Sciatic nerve (tissue), 2 donors: Measurements from ENCODE around the gene CA10. TPM values are rescaled to one million over a fixed set of nuclear protein-coding genes. Genes with fewer than 3 reads are reported as not detected.

Source experiments
- ATAC-seq: fragments of 200-7000 bp; cut with Tn5 transposase; one replicate; pipeline ENCODE4 v1.9.1; 2020; ENCODE audit warnings: mild to moderate bottlenecking, moderate library complexity
- DNase-seq: peaks from one replicate; pipeline ENCODE4 v3.0.0-alpha.2; 2020; ENCODE audit warnings: low spot score
- intact Hi-C: fragments of 100-400 bp; cut with DNase I; formaldehyde crosslinking; loops from one replicate; pipeline ENCODE4 v1.14.2; 2022
- total RNA-seq: library from RNA; stranded (reverse); fragmentation: NEBNext Ultra II Directional; extraction: Animal tissue kit (Norgen Biotek cat#: 25700); gene quantifications from one replicate; pipeline ENCODE4 v1.2.1, GENCODE V29; 2021
- donor health status: DM: no; HTN: no; CAD: no.
- donor health status: DM: no; HTN: no; CAD: no.

Gene CA10
- total RNA-seq, 1 donor from 2014 or later: not detected

GRCh38 chr17:52071712-52072111 is 86.8 kb downstream of the CA10 start:
- intact Hi-C loops: no loop called here
- ATAC-seq: no peak
- DNase-seq: no peak

DNA sequence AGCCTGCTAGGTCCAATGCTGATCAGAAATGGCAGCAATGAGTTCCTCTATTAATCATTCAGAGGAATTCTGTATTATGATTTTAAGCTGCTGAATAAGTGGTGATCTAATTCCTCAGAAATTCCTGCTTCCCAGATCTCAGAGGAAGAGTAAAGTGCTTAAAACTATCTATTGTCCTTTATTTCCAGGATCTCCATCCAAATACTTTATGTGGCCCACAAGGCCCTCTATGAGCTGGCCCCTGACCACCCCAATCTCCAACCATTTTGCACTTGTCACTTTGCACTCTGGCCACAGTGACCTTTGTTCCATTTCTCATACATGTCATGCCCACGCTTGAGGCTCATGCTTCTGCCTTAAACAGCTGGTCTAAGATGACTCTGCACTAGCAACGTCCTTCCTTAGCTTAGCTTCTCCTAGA is 93.7 kb downstream of the CA10 start:
- DNase-seq (no peak), ATAC-seq (no peak)
- intact Hi-C loops: loop anchor here (5.0 kb wide), 1 partner anchor 1658 kb away; no protein-coding TSS in a partner anchor

DNA sequence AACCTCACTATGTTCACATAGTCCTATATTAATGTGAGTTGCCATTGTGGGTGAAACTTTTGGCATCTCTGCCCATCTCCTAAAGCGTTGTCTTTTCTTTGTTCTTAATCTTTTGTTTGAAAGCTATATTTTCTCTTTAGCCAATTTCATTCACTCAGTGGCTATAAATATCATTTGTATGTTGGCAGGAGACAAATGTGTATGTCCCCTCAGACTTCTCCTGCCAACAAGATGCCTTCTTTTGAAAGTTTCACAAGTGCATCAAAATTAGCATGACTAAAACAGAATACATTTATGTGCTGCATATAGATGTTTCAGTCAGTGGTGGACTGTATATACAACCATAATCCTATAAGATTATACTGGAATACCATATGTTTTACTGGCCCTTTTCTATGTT is 109.0 kb downstream of the CA10 start:
- no peak for ATAC-seq
- DNase-seq: no peak
- intact Hi-C loops: no loop called here

DNA sequence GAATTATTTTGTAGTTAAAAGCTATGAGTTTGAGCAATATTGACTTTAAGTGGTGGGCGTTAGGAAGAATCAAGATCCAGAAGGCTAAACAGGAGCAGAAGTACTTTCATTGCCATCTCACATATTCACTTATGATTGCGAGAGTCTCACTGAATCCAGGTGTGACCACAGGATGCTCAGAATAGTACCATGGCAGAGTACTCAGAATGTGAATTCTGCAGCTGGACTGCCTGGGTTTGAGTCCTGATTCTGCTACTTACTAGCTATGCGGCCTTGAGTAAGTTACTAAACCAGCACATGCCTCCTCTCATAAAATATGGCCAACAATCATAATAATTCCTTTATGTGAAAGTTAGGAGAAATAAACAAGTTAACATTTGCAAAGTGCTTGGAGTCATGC is 109.5 kb downstream of the CA10 start:
- DNase-seq: no peak
- intact Hi-C loops: no loop called here
- ATAC-seq: no peak

DNA sequence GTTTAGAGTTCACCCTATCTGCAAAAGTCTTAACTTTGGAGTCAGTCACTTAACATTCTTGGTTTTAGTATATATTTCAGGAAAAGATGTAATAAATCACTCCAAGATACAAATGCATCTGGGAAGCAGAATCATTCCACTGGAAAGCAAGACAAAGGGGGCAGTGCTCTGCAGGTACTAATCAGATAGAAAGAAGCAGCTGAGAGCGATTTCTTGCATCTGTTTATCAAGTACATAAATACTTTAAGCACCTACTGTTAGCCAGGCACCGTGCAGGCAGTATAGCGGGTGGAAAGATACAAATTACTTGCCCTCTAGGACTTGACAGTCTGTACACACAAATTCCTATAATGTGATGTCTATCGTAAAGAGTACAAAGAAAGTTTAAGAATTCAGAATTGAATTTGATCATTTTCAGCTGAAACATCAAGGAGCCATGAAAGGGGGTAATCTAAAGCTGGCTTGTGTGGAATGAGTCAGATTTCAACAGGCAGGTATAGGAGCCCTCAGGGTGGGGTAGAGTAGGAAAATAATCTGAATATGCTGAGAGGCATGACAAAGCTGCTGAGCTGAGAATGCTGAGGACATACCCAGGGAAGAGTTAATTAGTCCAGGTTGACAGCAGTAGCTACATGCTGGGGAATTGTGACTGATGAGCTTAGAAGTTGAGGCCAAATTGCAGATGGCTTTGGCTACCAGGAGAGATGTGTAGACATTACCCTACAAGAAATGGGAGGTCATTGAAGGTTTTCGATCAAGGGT is 110.2 kb downstream of the CA10 start:
- no peak for DNase-seq
- no peak for ATAC-seq
- intact Hi-C loops: no loop called here

GRCh38 chr17:52047086-52047485 is 111.4 kb downstream of the CA10 start:
- DNase-seq: no peak
- ATAC-seq: no peak
- intact Hi-C loops: no loop called here

DNA sequence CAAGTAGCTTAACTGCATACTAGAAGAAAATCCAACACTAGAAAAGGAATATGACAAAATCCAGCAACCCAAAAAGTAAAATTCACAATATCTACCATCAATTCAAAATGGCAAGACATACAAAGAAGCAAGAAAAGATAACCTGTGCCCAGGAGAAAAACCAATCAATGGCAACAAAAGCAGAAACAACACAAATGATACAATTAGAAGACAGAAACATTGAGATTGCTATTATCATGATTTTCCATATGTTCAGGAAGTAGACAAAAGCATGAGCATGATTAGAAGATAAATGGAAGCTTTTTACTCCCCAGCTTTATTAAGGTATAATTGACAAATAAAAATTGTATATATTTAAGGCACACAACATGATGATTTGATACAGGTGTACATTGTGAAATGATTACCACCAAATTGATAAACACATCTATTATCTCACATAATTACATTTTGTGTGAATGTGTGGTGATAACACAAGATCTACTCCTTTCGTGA is 117.3 kb downstream of the CA10 start:
- DNase-seq (no peak), ATAC-seq (no peak)
- intact Hi-C loops: no loop called here

DNA sequence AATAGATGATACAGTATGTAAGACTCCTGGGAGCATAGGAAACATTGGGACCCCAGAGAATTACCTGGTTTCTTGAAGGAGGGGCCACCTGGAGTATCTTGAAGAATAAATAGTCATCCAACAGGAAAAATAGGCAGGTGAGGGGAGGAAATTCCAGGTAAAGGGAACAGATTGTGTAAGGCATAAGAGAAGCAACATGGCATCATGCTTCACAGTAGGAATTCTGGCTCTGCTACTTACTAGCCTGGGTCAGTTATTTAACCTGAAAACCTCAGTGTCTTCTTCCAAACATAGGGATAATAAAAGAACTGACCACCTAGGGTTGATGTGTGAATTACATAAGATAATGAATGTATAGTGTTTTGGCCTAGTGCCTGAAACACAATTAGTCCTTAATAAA is 122.1 kb downstream of the CA10 start:
- no peak for ATAC-seq
- no peak for DNase-seq
- intact Hi-C loops: no loop called here

DNA sequence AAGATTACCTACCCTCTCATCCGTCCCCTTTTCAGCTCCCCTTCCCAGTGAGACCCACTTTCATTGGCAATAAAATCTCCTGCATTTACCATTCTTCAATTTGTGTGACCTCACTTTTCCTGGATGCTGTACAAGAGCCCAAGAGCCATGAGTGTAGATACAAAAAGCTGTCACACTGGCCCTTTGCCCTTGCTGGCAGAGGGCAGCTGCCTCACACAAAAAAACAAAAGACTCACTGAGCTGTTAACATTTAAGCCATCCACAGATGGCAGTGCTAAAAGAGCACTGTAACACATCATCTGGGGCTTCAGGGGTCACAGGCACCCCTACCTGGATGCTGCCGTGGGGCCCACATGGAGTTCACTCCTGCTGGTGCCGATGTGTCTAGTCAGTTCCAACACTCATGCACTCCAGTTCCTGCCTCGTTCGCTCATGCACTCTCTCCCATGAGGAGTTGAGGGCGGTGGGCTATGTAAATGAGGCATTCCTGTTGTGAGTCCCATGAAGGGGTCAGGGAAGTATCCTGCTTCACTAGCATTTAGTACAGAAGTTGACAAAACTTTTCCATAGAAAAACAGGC is 123.1 kb downstream of the CA10 start:
- DNase-seq (no peak), ATAC-seq (no peak)
- intact Hi-C loops: no loop called here

DNA sequence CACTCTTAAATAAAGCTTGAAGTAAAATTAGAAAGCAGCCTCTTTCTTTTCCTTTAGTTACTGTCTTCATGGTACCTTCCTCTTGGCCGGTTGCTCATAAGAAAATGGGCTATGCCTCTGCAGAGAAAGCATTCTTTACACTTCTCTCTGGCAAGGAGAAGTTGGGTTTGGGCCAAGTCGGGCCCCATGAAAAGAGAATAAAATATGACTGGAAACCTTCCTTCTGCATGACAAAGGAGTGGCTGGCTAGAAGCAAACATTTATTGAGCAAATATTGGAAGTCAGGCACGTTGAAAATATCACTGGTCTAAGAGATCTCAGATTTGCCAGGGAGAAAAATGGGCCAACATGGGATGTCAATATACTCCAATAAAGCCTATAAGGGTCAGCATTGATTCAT is 126.1 kb downstream of the CA10 start:
- intact Hi-C loops: no loop called here
- DNase-seq (no peak), ATAC-seq (no peak)

DNA sequence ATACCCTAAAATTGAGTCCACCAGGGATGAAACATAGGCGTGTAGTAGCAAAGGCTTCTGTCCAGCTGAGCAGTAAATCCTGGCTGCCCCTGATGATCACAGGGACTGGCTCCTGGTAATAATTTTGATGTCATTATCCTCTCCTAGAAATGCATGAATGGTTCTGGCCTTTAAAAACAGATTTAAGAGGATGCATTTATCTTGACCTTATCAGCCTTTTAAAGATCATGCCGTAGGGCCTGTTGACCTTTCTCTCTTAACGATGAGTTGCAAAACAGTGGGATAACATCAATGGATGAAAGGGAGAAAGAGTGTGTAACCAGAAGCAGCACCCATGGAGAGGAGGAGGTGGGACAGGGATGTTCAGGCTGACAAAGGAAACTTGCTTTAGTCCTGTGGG is 128.5 kb downstream of the CA10 start:
- intact Hi-C loops: no loop called here
- no peak for DNase-seq

DNA sequence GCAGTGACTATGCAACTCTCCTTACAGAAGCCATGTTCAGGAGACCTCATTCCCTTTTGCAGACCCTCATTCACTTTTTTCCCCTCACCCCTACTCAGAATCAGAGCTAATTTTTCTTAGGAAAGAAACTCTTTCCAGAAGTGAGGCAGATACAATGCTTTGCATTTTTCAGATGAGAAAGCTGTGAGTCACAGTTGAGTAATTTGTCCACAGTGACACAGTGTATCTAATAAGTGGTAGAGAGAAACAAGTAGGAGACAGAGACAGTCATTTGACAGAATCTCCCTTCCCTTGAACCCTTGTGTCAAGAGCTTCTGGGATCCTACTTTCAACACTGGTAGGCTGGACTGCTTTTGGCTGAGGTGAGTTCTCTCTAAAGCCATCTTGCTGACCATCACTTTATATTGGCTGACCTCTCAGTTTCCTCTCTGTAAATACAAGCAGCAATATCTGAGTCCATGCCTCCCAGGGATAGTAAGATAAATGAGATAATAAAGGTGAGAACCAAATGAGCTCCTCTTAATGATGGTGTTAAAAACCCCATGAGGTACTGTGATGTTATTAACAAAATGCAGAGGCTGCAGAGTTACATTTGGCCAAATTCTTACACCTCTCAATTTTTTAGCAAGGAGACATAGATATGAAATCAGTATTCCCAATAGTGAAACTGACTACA is 130.8 kb downstream of the CA10 start:
- DNase-seq (no peak), ATAC-seq (no peak)
- intact Hi-C loops: no loop called here

More for the DNA sequence above, 128.5 kb downstream of the CA10 start:
- no peak for ATAC-seq

- intact Hi-C loops: no loop called here
- no peak for DNase-seq
- ATAC-seq: no peak
These were observed 131.4 kb downstream of the CA10 start for GRCh38 chr17:52027081-52027480.

DNA sequence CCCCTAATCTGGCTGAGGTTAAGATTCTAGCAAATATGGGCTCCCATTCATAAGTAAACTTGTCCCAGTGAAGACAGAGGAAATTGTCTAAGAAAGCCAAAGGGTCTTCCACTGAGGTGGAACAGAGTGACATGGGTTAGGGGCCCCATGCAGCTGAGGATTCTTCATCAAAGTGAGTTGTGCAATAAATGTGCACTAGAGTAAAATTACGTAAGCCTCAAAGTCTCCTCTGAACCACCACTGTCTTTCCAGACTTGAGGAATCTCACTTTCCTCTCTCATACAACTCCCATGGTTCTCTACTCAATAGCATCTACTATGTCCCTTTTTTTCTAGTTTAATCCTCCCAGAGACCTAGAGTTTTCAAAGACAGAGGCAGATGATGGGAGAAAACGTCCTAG is 132.4 kb downstream of the CA10 start:
- DNase-seq (no peak), ATAC-seq (no peak)
- intact Hi-C loops: no loop called here

GRCh38 chr17:52025236-52025635 is 133.3 kb downstream of the CA10 start:
- no peak for DNase-seq
- intact Hi-C loops: no loop called here
- ATAC-seq: no peak

GRCh38 chr17:52024300-52024870 is 134.1 kb downstream of the CA10 start:
- ATAC-seq: no peak
- no peak for DNase-seq
- intact Hi-C loops: no loop called here

- ATAC-seq (no peak), DNase-seq (no peak)
- intact Hi-C loops: no loop called here
These were observed 147.4 kb downstream of the CA10 start for GRCh38 chr17:52011064-52011463.

DNA sequence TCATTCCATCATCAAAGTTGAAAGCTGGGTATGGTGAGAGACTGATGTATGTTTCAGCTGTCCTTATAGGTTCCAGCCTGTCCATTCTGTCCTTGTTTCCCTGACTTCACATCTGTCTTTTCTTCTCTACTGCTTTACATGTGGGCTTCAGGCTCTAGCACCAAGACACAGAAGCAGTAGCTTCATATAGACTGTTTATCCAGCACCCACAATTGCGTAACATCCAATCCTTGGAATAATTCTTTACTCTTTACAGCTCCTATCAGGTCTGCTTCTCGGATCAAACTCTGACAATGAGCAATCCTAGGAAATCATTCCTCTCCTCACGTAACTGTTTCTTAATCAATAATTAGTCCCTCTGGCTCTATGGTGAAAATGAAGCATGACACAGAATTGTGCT is 158.9 kb downstream of the CA10 start:
- intact Hi-C loops: no loop called here
- DNase-seq: no peak
- no peak for ATAC-seq

GRCh38 chr17:51997723-51998122 is 160.8 kb downstream of the CA10 start:
- intact Hi-C loops: no loop called here
- DNase-seq (no peak), ATAC-seq (no peak)
